Activated CD4-positive, alpha-beta T cell treated with anti-CD3 and anti-CD28 coated beads, Interleukin-2, amount 10 ng/mL, durations not matched to agents 24 days and 14 days (primary cell): ENCODE data around the gene ANG. TPM values are rescaled to one million over a fixed set of nuclear protein-coding genes. Genes with fewer than 3 reads are reported as not detected.
"Not testable (repeated sequence)": the region's sequence is repeated elsewhere in the genome, so short reads cannot be mapped to it uniquely, and the experiment has no call there.

Experiments
- DNase-seq: peaks from one replicate; pipeline ENCODE4 v3.0.0; 2022
- H3K27ac Mint-ChIP-seq: one replicate; pipeline ENCODE4 v1.8.0; 2022; ENCODE audit warnings: mild to moderate bottlenecking, mixed read lengths
- H3K27me3 Mint-ChIP-seq: one replicate; pipeline ENCODE4 v1.8.0; 2022; ENCODE audit warnings: mixed read lengths
- H3K36me3 Mint-ChIP-seq: one replicate; pipeline ENCODE4 v1.8.0; 2022; ENCODE audit warnings: low read depth, mild to moderate bottlenecking, mixed read lengths
- H3K4me1 Mint-ChIP-seq: one replicate; pipeline ENCODE4 v1.8.0; 2021; ENCODE audit warnings: mixed read lengths
- H3K4me3 Mint-ChIP-seq: one replicate; pipeline ENCODE4 v1.8.0; 2022; ENCODE audit warnings: mild to moderate bottlenecking, moderate library complexity, mixed read lengths
- H3K9me3 Mint-ChIP-seq: one replicate; pipeline ENCODE4 v1.8.0; 2021; ENCODE audit warnings: mixed read lengths
- intact Hi-C: fragments of 100-400 bp; cut with micrococcal nuclease; formaldehyde crosslinking; loops from one replicate; pipeline ENCODE4 v1.15.1; 2023
- total RNA-seq: library from RNA; stranded (reverse); gene quantifications from 2 replicates; pipeline ENCODE4 v1.2.3, GENCODE V29; 2022

The ANG gene
- not detected in 2 replicates for total RNA-seq

DNA sequence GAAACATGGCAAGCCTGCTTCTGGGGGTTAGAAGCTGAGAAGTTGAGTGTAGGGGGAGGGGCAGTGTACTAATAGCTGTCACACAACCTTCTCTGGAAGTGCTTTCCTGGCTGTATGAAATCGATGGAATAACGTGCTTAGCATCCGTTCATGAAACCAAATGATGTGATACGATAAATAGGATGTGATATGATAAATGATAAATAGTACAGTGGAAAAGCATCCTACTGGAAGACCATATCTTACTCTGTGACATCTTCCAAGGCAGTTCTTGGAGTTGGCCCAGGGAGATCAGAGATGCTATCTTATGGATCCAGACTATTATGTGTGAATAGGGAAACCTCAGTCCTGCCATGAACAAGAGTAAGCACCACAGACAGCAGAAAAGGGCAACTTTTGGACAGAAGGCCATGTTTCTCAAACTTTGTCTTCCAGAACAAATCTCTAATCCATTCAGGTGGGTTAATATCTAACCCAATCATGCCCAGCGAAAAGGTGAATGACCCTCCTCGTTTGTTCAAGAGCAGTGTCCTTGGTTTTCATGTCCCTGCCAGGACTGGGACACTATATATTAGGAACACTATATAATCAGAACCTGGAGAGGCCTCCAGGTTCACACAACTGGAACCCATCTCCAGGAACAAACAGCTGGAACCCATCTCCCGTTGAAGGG, at the start of gene ANG:
ANG (plus strand) TSS at position 598 of the 673 bp plus-strand sequence. CDS start 4,801 bp downstream, outside the sequence.
- H3K9me3 Mint-ChIP-seq = no peaks in the 10 kb centered on the region

GRCh38 chr14:20641591-20641990, 47.0 kb upstream of the ANG start, which contains the start of gene OR6S1:
Gene OR6S1, minus strand, starts transcription at chr14:20641691. Its CDS starts 0 bp downstream, at chr14:20641691.
- Mint-ChIP-seq H3K27me3 (peaks cover 52% of the 10 kb centered on the region), H3K9me3 (no peaks in the 10 kb centered on the region), H3K36me3 (no peaks in the 10 kb centered on the region), H3K27ac (no peak within 1 kb of the TSS), H3K4me3 (no peak within 1 kb of the TSS), H3K4me1 (no peaks in the 10 kb centered on the region)
- intact Hi-C loops = no loop called here
- DNase-seq = no peak

More for the DNA sequence above, at the start of gene ANG:
- H3K27ac Mint-ChIP-seq = no peak within 1 kb of the TSS
- DNase-seq = no peak
- H3K4me1 Mint-ChIP-seq = peaks cover 18% of the 10 kb centered on the region
- H3K27me3 Mint-ChIP-seq = peaks cover 2% of the 10 kb centered on the region
- no peaks in the 10 kb centered on the region for H3K36me3 Mint-ChIP-seq
- intact Hi-C loops = loop anchor here (10.0 kb wide), 1 partner anchor 576 kb away; the partner anchor contains the start of gene HNRNPC
- H3K4me3 Mint-ChIP-seq = no peak within 1 kb of the TSS

DNA sequence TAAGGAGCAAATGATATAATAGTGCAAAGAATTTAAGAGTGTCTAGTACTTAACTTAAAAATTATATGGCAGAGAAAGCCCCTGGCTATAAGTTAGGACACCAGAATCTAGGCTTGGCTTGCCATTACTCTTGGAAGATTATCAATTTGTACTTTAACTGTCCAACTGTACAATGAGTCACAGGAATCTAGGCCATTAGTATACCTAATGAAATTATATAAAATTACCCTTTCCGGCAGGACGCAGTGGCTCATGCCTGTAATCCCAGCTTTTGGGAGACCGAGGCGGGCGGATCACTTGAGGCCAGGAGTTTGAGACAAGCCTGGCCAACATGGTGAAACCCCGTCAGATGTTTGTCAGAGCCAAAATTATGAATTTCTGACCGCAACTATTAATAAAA, 46.4 kb upstream of the ANG start:
- Mint-ChIP-seq H3K4me1 (no peaks in the 10 kb centered on the region), H3K27ac (no peak overlapping the region), H3K4me3 (no peak overlapping the region), H3K27me3 (peaks cover 48% of the 10 kb centered on the region), H3K9me3 (no peaks in the 10 kb centered on the region), H3K36me3 (no peaks in the 10 kb centered on the region)
- intact Hi-C loops = no loop called here
- DNase-seq = no peak

- DNase-seq, intact Hi-C loops, H3K27ac Mint-ChIP-seq, H3K9me3 Mint-ChIP-seq, H3K36me3 Mint-ChIP-seq, H3K4me3 Mint-ChIP-seq, H3K4me1 Mint-ChIP-seq: not testable (repeated sequence)
- peaks cover 49% of the 10 kb centered on the region for H3K27me3 Mint-ChIP-seq
Observed at GRCh38 chr14:20642755-20643154, 45.8 kb upstream of the ANG start.

DNA sequence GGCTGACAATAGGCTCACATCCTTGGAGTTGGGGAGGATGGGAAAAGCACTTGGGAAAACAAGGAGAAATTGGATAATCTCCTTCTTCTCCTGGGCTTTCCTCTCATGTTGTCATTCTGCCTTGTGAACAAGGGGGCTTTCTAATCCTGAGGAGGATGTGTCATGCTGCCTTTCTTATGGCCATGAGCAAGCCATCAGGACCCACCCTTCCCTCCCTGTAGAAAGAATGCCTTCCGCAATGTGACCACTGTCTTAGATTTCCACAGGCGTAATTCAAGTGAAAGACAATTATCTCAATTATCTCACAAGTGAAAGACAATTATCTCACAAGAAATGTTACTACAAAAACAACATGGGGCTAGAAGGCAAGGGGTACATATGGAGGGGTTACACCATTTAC, 44.0 kb upstream of the ANG start:
- no peaks in the 10 kb centered on the region for H3K4me1 Mint-ChIP-seq
- intact Hi-C loops = no loop called here
- no peak overlapping the region for H3K4me3 Mint-ChIP-seq
- H3K9me3 Mint-ChIP-seq = no peaks in the 10 kb centered on the region
- DNase-seq = no peak
- H3K27me3 Mint-ChIP-seq = peaks cover 47% of the 10 kb centered on the region
- H3K27ac Mint-ChIP-seq = no peak overlapping the region
- no peaks in the 10 kb centered on the region for H3K36me3 Mint-ChIP-seq

DNA sequence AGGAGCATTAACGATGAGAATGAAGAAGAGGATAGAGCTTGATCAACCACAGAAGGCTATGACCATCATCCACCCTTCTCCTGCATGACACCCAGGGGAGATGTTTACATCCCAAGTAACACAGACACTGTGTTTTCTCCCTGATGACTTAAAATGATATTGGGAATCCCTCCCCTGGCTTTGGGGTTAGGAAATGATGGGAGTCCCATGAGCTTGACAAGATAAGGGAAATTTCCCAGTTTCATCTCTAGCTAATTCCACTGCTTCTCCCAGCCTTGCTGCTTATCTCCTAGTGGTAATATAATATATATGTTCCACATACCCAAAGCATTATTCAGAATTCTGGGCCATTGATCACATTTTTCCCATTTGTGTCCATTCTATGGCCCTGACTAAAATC, 43.1 kb upstream of the ANG start:
- no peaks in the 10 kb centered on the region for H3K36me3 Mint-ChIP-seq
- H3K27me3 Mint-ChIP-seq = peaks cover 47% of the 10 kb centered on the region
- intact Hi-C loops = no loop called here
- H3K9me3 Mint-ChIP-seq = no peaks in the 10 kb centered on the region
- no peaks in the 10 kb centered on the region for H3K4me1 Mint-ChIP-seq
- H3K4me3 Mint-ChIP-seq = no peak overlapping the region
- H3K27ac Mint-ChIP-seq = no peak overlapping the region
- no peak for DNase-seq

GRCh38 chr14:20652996-20653975, 35.3 kb upstream of the ANG start:
- Mint-ChIP-seq H3K36me3 (no peaks in the 10 kb centered on the region), H3K9me3 (no peaks in the 10 kb centered on the region), H3K4me3 (peak overlapping the region; percentile 66), H3K27ac (no peak overlapping the region), H3K4me1 (peaks cover 27% of the 10 kb centered on the region), H3K27me3 (peaks cover 66% of the 10 kb centered on the region)
- DNase-seq = peak; percentile 82
- intact Hi-C loops = loop anchor here (1.0 kb wide), 1 partner anchor 20 kb away; no protein-coding TSS in a partner anchor

DNA sequence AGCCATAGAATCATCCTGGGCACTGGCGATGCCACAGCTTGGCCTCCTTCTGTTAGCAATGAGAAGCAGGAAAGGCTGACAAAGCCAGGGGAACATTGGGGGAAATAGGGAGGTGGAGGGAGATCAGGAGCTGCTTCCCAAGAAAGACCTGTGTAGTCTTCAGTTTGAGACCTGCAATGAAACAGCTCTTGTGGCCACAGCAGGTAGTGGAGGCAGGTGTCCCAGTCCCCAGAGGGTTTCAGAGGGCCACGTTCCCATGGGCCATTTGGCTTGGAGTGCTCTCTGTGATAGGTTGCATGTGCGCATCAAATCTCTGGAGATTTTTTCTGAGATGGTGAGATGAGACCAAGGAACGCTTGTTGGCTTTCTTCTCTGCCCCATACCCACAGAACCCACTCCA, 32.7 kb upstream of the ANG start:
- H3K27ac Mint-ChIP-seq = no peak overlapping the region
- no peaks in the 10 kb centered on the region for H3K9me3 Mint-ChIP-seq
- DNase-seq = no peak
- H3K4me3 Mint-ChIP-seq = no peak overlapping the region
- peaks cover 28% of the 10 kb centered on the region for H3K4me1 Mint-ChIP-seq
- intact Hi-C loops = no loop called here
- H3K27me3 Mint-ChIP-seq = peaks cover 67% of the 10 kb centered on the region
- no peaks in the 10 kb centered on the region for H3K36me3 Mint-ChIP-seq

GRCh38 chr14:20656274-20656673, 32.3 kb upstream of the ANG start:
- Mint-ChIP-seq H3K4me1 (peaks cover 28% of the 10 kb centered on the region), H3K27ac (no peak overlapping the region), H3K27me3 (peaks cover 64% of the 10 kb centered on the region), H3K36me3 (no peaks in the 10 kb centered on the region), H3K9me3 (no peaks in the 10 kb centered on the region), H3K4me3 (no peak overlapping the region)
- intact Hi-C loops = no loop called here
- DNase-seq = no peak

DNA sequence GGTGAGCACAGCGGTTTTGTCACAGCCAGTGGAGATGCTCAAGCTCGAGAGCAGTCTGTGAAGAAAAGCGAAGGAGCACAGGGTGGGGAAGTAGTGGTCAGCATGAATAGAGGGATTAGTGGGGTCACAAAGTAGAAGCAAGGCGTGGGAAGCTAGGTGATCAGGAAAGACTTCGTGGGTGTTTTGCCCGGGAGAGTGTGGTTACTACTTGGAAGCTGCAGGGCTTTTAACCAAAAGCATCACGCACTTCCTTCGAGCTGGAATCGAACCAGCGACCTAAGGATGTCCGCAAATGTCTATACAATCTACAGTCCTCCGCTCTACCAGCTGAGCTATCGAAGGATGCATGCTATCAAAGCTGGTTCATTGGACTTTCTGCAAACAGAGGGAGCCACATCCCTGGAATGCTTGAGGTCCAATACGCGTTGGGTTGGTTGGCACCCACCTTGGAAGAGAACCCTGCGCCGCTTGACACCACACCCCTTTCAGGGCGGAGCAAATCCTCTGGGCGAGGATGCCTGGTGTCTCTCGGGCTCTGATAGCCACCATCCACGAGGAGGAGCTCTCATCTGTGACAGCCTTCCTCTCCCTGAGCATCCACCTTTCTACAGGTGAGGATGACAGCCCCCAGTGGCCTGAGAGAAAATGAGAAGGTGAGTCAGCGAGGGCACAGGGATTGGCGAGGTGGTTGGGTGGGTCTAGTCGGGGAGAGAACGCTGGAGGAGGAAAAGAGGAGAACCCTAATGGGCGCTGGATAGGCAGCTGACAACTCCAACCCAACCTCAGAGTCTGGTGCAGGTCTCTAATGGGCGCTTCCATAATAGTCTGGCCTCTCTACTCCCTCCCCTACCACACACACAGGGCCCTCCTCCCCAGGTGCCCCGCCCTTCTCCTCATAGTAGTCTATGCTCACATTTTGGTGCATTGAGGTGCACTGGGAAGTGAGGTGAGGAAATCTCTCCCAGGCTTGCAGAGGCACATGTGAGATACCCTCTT, 31.1 kb upstream of the ANG start:
- DNase-seq = peak; percentile 77
- intact Hi-C loops = no loop called here
- Mint-ChIP-seq H3K9me3 (no peaks in the 10 kb centered on the region), H3K4me1 (peaks cover 36% of the 10 kb centered on the region), H3K27ac (no peak overlapping the region), H3K36me3 (no peaks in the 10 kb centered on the region), H3K4me3 (no peak overlapping the region), H3K27me3 (peaks cover 57% of the 10 kb centered on the region)

DNA sequence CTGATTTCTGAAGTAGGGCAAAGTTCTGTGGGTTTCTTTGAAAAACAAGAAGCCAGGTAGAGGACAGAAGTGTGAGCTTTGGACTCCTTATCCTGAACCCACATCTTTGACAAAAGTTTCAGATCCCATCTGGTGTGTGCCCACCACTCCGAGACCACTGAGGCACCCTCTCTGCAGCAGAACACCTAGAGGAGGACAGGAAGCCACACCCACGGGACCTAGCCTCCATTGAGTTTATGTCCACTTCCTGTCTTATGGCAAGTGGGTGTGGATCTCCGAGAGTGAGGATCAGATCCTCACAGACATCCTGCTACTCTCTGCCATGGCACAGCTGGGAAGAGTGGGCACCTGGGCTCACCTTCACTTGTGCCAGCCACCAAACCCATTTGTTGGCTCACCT, 30.3 kb upstream of the ANG start:
- no peak overlapping the region for H3K4me3 Mint-ChIP-seq

GRCh38 chr14:20659336-20659735, 29.2 kb upstream of the ANG start:
- Mint-ChIP-seq H3K36me3 (no peaks in the 10 kb centered on the region), H3K9me3 (no peaks in the 10 kb centered on the region), H3K27ac (no peak overlapping the region), H3K27me3 (peaks cover 47% of the 10 kb centered on the region), H3K4me1 (peaks cover 35% of the 10 kb centered on the region), H3K4me3 (no peak overlapping the region)
- intact Hi-C loops = no loop called here
- no peak for DNase-seq

More for the DNA sequence above, 30.3 kb upstream of the ANG start:
- no peak for DNase-seq
- Mint-ChIP-seq H3K4me1 (peaks cover 38% of the 10 kb centered on the region), H3K27me3 (peaks cover 57% of the 10 kb centered on the region), H3K27ac (no peak overlapping the region), H3K9me3 (no peaks in the 10 kb centered on the region), H3K36me3 (no peaks in the 10 kb centered on the region)
- intact Hi-C loops = no loop called here

DNA sequence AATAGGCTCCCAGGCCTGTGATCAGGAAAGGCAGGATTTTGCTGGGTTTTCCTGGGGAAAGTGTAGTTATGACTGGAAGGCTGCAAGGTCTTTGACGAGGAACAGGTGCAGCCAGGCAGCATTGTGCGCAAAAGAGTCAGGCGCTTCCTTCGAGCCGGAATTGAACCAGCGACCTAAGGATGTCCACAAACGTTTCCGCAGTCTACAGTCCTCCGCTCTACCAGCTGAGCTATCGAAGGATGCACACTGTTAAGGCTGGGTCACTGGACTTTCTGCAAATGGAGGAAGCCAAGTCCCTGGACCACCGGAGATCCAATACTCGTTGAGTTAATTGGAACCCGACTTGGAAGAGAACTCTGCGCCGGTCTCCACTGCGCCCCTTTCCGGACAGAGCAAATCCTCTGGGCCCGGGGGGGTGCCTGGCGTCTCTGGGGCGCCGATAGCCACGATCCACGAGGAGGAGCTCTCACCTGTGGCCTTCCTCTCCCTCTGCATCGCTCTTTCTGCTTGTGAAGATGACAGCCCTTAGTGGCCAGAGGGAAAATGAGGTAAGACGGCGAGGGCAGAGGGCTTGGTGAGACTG, 28.7 kb upstream of the ANG start:
- H3K9me3 Mint-ChIP-seq = no peaks in the 10 kb centered on the region
- H3K4me1 Mint-ChIP-seq = peaks cover 34% of the 10 kb centered on the region
- no peak overlapping the region for H3K27ac Mint-ChIP-seq
- H3K4me3 Mint-ChIP-seq = no peak overlapping the region
- intact Hi-C loops = no loop called here
- peaks cover 44% of the 10 kb centered on the region for H3K27me3 Mint-ChIP-seq
- no peak for DNase-seq
- no peaks in the 10 kb centered on the region for H3K36me3 Mint-ChIP-seq
